Stimulated activated CD8-positive, alpha-beta memory T cell treated with anti-CD3 and anti-CD28 coated beads, Interleukin-15, amount 100 ng/mL, for 4 hours (primary cell): ENCODE results near the gene MYG1.
"Not testable (repeated sequence)": the region's sequence is repeated elsewhere in the genome, so short reads cannot be mapped to it uniquely, and the experiment has no call there.

Source experiments
- DNase-seq, 2 donors: peaks; one replicate each; pipeline ENCODE4 v3.0.0-alpha.2; 2020; ENCODE audit warnings: low read depth in 2 of 2

MYG1 gene

GRCh38 chr12:53286448-53286847 lies 13.0 kb upstream of the MYG1 start:
- DNase-seq: no peak

DNA sequence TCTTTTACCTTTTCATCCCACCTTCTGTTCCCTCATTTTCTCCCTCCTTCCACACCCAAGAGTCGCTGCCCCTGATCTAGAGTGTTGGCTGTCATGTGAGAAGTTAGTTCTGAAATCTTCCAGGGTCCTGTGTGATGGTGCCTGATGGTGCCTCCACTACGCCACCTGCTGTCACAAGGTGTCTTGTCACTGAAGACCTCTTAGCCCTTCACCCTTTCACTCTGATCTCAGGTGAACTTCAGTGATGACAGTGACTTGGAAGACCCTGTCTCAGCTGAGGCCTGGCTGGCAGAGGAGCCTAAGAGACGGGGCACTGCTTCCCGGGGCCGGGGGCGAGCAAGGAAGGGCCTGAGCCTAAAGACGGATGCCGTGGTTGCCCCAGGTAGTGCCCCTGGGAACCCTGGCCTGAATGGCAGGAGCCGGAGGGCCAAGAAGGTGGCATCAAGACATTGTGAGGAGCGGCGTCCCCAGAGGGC lies 11.7 kb upstream of the MYG1 start:
- peak; percentile 33 to 62 for DNase-seq

- DNase-seq: no peak
These were observed 11.2 kb upstream of the MYG1 start for GRCh38 chr12:53288322-53288721.

- DNase-seq: no peak
These were observed 9.6 kb upstream of the MYG1 start for GRCh38 chr12:53289891-53290290.

GRCh38 chr12:53290661-53291060 lies 8.8 kb upstream of the MYG1 start:
- DNase-seq: no peak

GRCh38 chr12:53292426-53292825 lies 7.1 kb upstream of the MYG1 start:
- no peak for DNase-seq

DNA sequence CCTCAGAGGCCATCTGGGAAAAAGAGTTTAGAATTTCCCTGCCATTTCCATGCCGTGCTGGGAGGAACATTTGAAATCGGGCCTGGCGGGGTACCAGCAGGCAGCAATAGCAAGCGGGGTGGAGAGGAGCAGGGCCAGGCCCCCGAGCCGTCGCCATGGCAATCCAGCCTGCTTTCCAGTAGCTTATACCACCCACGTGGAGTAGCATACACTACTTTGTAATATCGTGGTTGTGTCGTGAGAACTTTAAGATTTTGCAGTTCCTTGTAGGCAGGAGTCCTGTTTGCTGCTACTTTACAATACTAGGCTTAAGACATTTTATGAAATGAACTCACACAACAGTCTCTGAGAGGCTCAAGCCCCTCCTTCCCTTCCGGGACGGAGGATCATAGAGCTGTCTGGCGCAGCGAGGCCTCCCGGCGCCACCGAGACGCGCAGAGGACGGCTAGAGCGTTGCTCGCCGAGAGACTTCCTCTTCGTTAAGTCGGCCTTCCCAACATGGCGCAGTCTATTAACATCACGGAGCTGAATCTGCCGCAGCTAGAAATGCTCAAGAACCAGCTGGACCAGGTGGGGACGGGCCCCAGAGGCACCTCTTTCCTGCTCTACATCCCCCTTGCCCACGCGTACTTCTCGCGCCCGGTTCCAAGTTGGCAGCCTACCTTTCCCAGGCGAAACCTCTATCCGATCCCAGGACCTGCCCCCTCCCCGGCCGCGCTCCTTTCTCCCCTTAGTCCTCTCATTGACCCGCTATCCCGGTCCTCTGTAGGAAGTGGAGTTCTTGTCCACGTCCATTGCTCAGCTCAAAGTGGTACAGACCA lies 4.2 kb upstream of the MYG1 start, which contains the start of gene PFDN5:
Gene PFDN5 (plus strand): TSS at position 473 of the 821 bp plus-strand sequence. CDS start 26 bp downstream, at position 499.
- peak; percentile 67 to 74 for DNase-seq

DNA sequence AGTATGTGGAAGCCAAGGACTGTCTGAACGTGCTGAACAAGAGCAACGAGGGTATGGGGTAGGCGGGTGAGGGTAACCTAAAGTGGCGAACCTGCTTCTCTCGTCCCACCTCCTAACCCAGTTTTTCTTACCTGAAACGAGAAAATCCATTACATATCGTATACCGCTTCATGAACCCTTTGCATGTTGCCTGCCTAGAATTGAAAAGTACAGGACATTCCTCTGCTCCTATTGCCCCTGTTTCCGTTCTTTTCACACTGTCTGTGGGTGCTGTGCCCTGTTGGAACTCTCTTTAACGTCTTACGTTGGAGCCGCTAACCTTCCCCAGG lies 3.6 kb upstream of the MYG1 start:
- DNase-seq: no peak

GRCh38 chr12:53297106-53297505 lies 2.4 kb upstream of the MYG1 start:
- DNase-seq: not testable (repeated sequence)

DNA sequence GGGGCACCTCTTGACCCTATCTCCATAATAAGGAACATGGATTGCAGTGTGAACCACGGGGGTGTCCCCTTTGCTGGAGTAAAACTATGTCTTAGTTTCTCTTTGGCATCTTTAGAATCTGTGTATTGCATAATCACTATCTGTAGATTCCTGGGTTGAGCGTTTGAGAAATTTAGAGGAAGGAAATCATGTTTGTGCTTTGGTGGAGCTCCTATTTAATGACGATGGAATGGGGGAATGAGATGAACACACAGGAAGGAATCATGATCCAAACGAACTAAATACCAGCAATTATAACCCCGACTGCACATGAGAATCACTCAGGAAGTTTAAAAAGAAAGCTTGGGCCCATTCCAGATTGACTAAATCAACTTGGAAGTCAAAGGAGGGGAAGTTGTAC lies 1.3 kb upstream of the MYG1 start:
- DNase-seq: no peak

DNA sequence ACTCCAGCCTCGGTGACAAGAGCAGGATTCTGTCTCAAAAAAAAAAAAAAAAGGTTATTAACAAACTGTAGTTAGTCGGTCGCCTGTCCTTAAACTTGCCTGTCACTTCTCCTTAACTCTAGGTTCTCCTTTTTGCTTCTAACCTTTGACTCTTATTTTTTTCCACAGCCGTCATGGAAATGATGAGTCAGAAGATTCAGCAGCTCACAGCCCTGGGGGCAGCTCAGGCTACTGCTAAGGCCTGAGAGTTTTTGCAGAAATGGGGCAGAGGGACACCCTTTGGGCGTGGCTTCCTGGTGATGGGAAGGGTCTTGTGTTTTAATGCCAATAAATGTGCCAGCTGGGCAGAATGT lies 418 bp upstream of the MYG1 start:
- no peak for DNase-seq

DNA sequence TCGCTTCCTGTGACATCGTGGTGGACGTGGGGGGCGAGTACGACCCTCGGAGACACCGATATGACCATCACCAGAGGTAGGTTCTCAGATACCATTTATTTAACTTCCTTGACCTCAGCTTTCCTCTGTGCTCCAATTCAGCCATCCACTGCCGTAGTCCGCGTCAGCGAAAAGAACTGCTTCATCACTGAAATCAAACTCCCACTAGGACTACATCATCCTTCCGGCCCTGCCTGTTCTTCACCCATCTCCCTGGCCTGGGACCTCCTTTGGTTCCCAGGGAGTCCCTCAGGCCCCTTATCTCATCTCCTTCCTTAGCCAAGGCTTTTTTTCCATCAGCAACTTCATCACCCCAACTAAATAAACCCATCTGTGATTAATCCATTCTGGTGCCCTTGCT lies 692 bp downstream of the MYG1 start:
- DNase-seq: no peak

GRCh38 chr12:53302903-53303302 lies 3.4 kb downstream of the MYG1 start:
- DNase-seq: no peak

GRCh38 chr12:53306826-53307225 lies 7.3 kb downstream of the MYG1 start:
- no peak for DNase-seq

GRCh38 chr12:53308276-53308675 lies 8.8 kb downstream of the MYG1 start:
- no peak for DNase-seq

- no peak for DNase-seq
These were observed 14.5 kb downstream of the MYG1 start for GRCh38 chr12:53313996-53314395.

- DNase-seq: no peak
These were observed 21.1 kb downstream of the MYG1 start for GRCh38 chr12:53320352-53321195.

GRCh38 chr12:53324113-53324778 lies 24.8 kb downstream of the MYG1 start:
- DNase-seq: peak in 1 of 2 donors; percentile 35

DNA sequence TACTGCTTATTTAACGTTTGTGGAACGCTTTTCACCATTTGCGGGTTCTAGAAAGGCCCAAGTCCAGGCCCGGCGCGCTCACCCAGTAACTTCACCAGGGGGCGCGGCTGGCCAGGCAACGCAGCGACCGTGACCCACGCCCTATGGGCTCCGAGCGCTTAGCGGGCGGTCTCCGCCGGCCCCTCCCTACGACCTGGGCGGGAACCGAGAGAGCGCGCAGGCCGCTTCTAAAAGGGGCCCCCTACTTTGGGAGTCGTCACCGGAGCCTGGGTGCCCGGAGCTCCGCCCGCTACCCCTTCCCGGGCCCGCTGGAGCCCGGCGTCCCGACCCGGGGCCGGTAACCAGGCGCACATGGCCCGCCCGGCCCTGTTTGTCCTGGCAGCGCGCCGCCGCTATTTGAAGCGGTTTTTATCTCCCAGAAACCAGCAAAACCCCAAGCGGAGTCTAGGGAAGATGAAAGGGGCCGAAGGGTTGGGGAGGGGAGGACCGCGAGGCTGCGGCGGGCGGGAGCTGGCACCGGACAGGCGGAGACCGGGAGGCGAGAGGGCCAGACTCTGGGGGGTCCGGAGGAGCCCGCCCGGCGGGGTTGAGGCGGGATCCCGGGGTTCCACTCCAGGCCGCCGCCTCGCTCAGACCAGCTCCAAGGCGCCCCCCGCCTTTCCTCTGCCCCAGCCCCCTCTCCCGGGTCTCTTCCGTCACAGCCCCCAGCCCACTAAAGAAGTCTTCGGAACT lies 25.4 kb downstream of the MYG1 start:
- peak; percentile 69 to 75 for DNase-seq

DNA sequence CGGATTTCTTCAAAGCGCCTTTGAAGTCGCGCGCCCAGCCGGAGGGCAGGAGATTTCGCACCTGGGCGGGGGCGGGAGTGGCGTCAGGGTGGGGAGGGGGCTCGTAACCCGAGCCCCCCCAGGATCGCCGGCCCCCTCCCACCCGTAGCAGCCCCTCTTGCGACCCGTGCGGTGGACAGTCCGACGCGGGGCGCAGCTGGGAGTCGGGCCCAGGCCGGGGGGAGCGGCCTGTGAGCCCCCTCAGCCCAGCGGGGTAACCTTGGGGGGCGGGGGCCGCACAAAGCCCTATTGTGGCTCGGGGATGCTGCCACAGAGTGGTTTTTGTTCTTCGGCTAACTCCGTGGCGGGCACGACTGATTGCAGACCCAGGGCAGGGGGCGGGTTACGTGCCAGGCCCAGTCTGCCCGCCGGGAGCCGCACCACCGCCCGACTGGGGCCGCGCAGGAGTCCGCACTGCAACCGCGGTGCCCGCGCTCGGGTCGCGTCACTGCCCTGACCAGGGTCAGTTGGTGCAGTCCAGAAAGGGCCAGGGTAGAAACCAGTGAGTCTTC lies 26.1 kb downstream of the MYG1 start:
- no peak for DNase-seq

- no peak for DNase-seq
These were observed 27.1 kb downstream of the MYG1 start for GRCh38 chr12:53326460-53327185.
